A549 (cell line): ENCODE results near the gene PDE3B.

Source experiments
- BHLHE40 ChIP-seq: IDR thresholded peaks from 2 replicates; pipeline ENCODE4 v1.6.1; 2012; ENCODE audit warnings: low read depth, low read length, inconsistent platforms
- CBX8 ChIP-seq: fragments of 200-600 bp; sonication (generic); IDR thresholded peaks from 2 replicates; pipeline ENCODE4 v1.6.1; 2016
- CHD4 ChIP-seq: fragments of 200-600 bp; sonication (generic); IDR thresholded peaks from 2 replicates; pipeline ENCODE4 v1.6.1; 2016; ENCODE audit warnings: antibody characterized with exemption, mild to moderate bottlenecking, borderline replicate concordance
- POLR2A ChIP-seq: IDR thresholded peaks from 2 replicates; pipeline ENCODE4 v1.6.1; 2012; ENCODE audit warnings: mild to moderate bottlenecking, low read length
- TF ChIP-seq, protein P1 (sequence below): fragments of >200 bp; sonication (Bioruptor Twin); formaldehyde crosslinking; IDR thresholded peaks from 3 replicates; pipeline ENCODE4 v1.5.1; 2016

DNA sequence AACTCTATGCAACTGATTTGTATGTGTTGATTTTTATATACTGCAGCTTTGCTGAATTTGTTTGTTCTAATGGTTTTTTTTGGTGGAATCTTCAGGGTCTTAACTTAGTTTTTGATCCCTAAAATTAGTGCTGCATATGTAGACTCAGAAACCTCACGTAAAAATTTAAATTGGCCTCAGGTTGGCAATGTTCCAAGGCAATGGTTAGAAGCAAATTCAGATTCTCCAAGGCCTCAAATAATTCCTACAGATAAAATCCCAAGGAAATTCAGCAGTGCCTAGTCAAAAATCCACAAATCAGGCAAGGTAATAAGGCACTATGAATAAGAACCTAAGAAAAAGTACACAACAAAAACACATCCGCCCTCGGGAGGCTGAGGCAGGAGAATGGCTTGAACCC lies 9.5 kb downstream of the PDE3B start:
- TF ChIP-seq CHD4: no peak
- TF ChIP-seq POLR2A: no peak
- no peak for TF ChIP-seq BHLHE40
- no peak for TF ChIP-seq CBX8
- TF ChIP-seq, protein P1, sequence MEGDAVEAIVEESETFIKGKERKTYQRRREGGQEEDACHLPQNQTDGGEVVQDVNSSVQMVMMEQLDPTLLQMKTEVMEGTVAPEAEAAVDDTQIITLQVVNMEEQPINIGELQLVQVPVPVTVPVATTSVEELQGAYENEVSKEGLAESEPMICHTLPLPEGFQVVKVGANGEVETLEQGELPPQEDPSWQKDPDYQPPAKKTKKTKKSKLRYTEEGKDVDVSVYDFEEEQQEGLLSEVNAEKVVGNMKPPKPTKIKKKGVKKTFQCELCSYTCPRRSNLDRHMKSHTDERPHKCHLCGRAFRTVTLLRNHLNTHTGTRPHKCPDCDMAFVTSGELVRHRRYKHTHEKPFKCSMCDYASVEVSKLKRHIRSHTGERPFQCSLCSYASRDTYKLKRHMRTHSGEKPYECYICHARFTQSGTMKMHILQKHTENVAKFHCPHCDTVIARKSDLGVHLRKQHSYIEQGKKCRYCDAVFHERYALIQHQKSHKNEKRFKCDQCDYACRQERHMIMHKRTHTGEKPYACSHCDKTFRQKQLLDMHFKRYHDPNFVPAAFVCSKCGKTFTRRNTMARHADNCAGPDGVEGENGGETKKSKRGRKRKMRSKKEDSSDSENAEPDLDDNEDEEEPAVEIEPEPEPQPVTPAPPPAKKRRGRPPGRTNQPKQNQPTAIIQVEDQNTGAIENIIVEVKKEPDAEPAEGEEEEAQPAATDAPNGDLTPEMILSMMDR: no peak
